ENCODE results near the gene MCM9.
A peak's percentile ranks its signal among the peaks of the same experiment; 100 is the strongest.
"Not testable (repeated sequence)": the region's sequence is repeated elsewhere in the genome, so short reads cannot be mapped to it uniquely, and the experiment has no call there.

The MCM9 gene

DNA sequence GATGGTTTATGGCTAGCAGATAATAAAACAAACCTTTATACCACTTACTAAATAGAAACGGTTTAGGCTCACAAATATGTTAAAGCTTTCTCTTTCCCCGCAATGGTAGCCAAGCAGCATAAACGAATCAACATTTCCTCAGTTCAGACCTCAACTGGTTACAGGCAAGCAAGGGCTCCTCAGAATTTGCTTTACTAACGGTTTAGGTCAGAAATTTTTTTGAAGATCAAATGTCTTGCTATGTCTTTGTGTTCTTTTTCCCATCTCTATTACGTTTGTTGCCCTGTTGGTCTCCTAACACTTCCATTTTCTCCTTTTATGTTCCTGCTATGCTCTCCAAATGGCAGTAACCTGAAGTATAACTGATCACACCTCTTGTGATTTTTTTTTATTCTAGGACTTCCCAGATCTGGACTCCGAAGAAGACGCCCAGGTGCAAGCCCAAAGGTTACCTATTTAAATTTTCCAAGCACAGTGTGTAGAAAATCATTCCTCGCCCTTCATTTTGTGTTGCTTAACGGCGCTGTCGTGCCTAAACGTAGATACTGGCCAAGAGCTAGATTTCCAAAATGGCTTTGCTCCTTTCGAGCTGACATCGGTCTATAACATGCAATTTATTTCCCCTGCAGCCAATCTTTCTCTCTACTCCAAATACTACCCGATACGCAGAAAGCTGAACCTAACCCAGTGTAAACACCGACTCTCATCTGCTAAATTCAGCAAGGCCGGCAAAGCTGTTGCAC, 41.7 kb downstream of the MCM9 start:
- DNase-seq (ENCODE audit: low read depth), result peak; percentile 70

DNA sequence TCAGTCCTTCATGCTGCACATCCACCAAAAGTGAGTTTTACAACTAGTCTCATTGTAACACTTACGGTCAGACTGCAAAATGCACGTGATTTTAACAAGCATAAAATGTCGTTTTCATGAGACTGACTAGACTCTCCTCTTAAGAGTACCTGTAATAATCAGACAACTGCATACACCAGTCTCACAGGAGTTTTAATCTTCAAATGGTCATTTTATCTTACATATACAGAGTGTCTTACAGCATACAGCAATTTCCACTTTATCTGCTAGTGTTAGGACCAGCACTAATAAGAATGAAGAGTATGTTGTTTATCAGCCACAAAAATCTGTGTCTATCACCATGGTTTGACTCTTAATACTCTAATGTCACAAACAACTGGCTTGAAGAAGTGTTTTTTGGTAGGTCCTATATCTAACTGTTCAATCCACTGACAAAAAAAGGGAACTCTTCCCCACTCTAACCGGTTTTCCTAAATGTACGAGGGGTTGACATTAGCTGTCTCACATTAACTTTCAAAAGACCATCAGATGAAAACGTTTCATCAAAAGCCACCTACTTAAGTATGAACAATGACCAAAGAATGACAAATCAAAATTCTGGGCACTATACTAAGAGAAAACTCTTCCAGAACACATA, 42.5 kb downstream of the MCM9 start:
- DNase-seq (ENCODE audit: low read depth), result peak; percentile 27

DNA sequence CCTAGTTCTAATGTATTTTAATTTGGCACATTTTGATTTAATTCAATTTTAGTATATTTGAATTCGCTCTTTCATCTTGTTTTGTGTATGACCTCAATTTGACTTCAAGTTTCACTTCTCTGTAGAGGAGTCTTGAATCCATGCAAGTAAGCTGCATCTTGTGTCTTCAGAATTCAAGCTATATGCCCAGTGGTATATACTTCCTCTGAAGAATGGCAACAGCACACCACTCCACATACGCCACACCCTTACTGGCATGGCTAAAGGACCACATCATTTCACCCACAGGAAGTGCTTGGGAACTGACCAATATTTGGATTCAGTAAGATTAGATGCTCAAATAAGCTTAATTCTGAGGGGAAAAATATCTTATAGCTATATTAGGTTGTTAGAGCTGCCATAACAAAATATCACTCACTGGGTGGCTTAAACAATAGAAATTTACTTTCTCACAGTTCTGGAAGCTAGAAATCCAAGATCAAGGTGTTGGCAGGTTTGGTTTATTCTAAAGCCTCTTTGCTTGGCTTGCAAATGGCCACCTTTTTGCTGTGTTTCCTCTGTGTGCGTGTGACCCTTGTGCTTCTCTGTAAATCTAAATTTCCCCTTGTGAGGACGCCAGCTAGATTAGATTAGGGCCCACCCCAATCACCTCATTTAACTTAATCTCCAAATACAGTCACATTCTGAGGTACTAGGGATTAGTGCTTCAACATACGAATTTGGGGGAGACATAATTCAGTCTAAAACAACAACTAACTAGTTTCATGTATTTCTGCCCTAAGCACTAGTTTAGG, 43.8 kb downstream of the MCM9 start:
- no peak for DNase-seq (ENCODE audit: low read depth)

DNA sequence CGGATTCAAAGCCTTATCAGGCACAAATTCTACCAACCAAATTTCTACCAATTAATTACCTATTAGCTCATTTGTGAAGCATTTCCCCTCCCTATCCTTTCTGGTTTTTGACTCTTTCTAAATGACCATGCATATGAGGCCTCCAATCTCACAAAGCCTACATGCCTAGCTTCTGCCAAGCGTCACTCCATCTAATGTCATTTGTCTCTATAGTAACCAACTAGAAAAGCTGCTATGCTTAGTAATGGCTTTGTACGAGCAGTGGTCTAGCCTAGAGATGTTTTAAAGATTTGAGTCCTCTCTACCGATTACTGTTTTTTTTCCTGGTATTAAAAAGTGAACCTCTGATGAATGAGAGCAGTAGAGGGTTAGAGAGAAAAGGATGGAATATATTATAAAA, 45.8 kb downstream of the MCM9 start:
- no peak for DNase-seq (ENCODE audit: low read depth)

DNA sequence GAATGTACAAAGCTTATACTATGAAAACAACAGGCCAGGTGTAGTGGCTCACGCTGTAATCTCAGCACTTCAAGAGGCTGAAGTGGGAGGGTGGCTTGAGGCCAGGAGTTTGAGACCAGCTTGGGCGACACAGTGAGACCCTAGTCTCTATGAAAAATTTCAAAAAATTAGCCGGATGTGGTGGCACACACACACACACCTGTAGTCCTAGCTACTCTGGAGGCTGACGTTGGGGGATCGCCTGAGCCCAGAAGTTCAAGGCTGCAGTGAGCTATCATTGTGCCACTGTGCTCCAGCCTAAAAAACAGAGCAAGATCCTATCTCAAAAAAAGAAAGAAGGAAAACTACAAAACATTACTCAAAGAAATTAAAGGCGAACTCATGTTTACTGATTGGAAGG, 48.3 kb downstream of the MCM9 start:
- no peak for DNase-seq (ENCODE audit: low read depth)

DNA sequence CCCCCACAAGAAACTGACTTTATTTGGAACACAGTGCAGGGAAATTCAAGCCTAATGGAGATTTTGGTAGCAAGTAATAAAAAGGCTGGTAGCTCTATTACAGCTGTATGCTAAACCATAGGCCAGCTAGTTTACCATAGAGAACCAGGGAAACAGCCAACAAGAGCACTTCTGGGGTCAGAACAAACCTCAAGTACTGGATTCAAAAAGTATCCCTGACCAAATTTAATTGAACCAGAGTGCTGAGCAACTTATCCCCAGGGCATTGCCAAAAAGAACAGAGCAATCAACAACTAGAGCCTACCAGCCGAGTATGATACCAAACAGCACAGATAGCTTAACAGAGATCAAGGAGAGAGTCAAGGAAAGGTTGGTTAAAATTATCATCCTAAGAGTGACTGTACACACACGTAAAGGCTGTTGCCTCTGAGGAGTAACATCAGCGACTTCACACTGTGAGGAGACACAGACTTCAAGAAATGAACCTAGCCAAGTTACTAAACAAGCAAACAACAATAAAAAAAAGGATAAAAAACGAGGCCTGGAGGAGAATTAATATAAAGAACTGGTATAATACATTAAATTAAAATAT, 52.5 kb downstream of the MCM9 start:
- no peak for DNase-seq (ENCODE audit: low read depth)

DNA sequence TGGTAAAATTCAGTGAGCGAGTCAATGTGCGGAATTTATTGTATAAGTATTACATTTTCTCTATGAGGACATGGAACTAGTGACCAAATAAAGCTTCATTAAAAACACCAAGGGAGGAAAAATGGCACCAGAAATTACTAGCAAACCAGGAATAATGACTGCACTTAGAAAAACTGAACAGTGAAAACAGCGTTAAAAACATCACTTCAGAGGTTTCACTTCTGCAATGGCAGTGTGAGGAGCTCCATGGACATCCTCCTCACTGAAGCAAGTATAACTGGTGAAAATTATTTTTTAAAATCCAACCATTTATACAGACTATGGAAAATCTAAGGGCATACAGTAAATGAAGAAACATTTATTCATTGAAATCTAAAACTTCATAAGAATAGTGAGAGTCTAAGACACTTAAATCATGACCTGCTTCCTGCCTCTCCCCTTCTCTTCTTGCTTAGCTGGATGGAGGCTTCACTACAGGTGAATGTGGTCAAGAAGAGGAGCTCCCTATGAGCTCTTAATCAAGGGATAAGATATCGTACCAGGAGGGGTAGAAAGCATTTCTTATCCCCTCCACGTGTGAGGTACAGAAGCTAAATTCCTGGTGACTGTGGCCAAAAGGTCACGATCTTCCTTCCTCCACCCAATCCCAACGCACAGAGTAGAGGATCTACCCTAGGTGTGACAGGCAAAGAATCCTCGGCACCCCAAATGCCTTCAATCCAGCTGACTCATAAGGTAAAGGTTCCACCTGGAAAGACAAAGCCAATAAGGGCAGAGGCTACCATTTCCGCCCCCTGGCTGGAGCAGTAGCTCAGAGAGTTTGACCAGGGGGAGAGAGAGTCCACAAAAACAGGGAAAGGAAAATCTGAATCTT, 53.3 kb downstream of the MCM9 start:
- no peak for DNase-seq (ENCODE audit: low read depth)

DNA sequence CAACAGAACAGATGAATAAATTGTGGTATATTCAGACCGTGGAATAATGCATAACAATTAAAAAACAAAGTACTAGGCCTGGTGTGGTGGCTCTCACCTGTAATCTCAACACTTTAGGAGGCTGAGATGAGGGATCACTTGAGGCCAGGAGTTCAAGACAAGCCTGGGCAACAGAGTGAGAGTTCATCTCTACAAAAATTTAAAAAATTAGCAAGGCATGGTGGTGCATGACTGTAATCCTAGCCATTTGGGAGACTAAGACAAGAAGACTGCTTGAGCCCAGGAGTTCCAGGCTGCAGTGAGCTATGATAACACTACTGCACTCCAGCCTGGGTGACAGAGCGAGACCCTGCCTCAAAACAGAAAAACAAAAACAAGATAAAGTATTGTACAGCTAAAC, 57.2 kb downstream of the MCM9 start:
- no peak for DNase-seq (ENCODE audit: low read depth)

DNA sequence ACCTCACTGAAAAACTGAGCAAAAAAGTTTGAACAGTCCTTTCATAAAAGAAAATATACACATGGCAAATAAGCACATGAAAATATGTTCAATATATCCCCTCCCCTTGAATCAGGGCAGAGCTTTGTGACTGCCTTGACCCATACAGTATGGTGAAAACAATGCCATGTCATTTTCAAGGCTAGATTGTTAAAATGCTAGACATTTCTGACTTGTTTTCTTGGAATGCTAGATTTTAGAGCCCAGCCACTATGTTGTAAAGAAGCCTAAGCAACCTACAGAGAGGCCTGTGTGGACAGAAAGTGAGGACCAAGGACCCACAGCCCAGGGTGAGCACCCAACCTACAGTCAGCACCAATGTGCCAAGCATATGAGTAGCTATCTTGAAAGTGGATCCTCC, 58.1 kb downstream of the MCM9 start:
- peak; percentile 93 for DNase-seq (ENCODE audit: low read depth)

DNA sequence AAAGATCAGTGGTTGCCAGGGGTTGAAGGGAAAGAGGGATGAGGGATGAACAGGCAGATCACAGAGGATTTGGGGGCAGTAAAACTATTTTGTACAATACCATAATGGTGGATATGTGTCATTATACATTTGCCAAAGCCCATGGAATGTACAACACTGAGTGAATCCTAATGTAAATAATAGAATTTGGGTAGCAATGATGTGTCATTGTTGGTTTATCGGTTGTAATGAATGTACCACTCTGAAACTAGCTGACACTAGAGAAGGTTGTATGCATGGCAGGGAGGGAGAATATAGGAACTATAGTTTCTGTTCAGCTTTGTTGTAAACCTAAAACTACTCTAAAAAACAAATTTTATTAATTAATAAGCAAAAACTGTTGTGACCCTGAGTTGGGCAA, 58.8 kb downstream of the MCM9 start:
- peak; percentile 52 for DNase-seq (ENCODE audit: low read depth)

DNA sequence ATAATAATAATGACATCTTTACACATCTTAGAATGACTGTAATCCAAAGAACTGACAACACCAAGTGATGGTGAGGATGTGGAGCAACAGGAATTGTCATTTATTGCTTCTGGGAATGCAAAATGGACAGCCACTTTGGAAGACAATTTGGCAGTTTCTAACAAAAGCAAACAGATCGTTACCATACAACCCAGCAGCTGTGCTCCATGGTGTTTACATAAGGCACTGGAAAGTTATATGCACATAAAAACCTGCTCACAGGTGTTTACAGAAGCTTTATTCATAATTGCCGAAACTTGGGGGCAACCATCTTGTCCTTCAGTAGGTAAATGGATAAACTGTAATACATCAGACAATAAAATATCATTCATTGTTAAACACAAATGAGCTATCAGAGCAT, 59.3 kb downstream of the MCM9 start:
- DNase-seq (ENCODE audit: low read depth), result no peak

DNA sequence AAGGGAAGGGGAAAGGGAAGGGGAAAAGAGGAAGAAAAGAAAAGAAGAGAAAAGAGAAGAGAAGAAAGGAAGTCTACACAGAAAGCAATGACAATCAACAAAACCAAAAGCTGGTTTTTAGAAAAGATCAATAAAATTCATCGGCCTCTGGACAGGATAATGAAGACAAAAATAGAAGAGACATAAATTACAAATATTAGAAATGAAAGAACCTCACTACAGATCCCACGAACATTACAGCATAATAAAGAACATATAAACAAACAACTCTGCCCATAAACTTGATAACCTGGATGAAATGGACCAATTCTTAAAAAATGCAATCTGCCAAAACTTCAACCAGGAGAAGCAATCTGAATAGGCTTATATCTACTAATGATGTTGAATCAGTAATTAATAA, 61.7 kb downstream of the MCM9 start:
- DNase-seq (ENCODE audit: low read depth), result no peak

DNA sequence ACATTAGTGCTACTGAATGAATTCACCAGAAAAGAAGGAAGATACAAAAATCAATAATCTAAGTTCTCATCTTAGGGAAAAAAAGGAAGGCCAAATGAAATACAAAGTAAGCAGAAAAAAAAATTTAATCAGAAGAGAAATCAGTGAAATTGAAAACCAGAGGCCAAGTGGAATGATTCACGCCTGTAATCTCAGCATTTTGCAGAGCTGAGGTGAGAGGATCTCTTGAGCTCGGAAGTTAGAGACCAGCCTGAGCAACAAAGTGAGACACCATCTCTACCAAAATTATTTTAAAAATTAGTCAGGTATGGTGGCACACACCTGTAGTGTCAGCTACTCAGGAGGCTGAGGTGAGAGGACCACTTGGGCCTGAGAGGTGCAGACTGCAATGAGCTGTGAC, 62.2 kb downstream of the MCM9 start:
- DNase-seq (ENCODE audit: low read depth), result peak; percentile 65

DNA sequence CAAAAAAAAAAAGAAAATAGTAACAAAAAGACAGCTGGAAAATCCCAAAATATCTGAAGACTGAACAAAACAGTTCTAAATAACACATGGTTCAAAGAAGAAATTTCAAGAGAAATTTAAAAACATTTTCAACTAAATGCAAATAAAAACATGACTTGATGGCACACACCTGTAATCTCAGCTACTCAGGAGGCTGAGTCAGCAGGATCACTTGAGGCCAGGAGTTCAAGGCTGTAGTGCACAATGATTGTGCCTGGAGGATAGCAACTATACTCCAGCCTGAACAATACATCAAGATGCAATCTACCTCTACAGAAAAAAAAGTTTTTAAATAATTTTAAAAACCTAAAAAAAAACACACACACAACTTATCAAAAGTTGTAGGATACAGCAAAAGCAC, 62.6 kb downstream of the MCM9 start:
- no peak for DNase-seq (ENCODE audit: low read depth)

DNA sequence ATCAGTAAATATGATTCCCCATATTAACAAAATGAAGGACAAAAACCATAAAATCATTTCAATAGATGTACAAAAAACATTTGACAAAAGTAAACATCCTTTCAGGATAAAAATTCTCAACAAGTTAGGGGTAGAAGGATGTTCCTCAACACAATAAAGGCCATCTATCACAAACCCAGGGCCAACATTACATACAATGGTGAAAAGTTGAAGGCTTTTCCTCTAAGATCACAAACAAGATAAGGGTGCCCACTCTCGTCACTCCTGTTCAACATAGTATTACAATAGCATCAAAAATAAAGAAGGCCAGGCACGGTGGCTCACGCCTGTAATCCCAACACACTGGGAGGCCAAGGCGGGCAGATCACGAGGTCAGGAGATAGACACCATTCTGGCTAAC, 63.6 kb downstream of the MCM9 start:
- DNase-seq (ENCODE audit: low read depth), result no peak

DNA sequence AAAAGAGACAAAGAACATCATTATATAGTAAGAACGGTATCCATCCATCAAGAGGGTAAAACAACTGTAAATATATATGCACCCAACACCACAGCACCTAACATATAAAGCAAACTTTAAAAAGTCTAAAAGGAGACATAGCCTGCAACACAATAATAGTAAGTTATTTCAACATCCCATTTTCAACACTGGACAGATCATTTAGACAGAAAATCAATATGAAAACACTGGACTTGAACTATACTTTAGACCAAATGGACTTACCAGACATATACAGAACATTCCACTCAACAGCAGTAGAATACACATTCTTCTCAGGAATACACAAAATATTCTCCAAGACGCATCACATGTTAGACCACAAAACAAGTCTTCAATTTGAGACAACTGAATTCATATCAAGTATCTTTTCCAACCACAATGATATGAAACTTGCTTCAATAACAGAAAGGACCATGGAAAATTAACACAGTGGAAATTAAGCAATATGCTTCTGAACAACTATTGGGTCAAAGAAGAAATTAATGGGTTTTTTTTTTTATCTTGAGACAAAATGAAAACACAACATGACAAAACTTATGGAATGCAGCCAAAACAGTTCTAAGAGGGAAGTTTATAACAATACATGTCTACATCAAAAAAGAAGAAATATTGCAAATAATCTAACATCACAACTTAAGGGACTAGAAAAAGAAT, 64.9 kb downstream of the MCM9 start:
- peak; percentile 76 for DNase-seq (ENCODE audit: low read depth)

DNA sequence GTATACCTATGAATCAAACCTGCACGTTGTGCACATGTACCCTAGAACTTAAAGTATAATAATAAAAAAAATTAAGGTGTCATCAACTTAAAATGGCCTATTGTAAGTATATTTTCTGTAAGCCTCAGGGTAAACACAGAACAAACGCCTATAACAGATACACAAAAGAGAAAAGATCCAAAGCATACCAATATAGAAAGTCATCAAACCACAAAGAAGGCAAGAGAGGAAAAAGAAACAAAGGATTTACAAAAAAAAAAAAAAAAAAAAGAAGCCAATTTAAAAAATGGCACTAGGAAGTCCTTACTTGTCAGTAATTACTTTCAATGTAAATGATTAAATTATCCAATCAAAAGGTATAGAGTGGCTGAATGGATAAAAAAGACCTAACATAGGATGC, 65.6 kb downstream of the MCM9 start:
- peak; percentile 54 for DNase-seq (ENCODE audit: low read depth)

DNA sequence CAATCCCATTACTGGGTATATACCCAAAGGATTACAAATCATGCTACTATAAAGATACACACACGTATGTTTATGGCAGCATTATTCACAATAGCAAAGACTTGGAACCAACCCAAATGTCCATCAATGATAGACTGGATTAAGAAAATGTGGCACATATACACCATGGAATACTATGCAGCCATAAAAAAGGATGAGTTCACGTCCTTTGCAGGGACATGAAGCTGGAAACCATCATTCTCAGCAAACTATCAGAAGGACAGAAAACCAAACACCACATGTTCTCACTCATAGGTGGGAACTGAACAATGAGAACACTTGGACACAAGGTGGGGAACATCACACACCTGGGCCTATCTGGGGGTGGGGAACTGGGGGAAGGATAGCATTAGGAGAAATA, 66.1 kb downstream of the MCM9 start:
- not testable (repeated sequence) for DNase-seq (ENCODE audit: low read depth)

DNA sequence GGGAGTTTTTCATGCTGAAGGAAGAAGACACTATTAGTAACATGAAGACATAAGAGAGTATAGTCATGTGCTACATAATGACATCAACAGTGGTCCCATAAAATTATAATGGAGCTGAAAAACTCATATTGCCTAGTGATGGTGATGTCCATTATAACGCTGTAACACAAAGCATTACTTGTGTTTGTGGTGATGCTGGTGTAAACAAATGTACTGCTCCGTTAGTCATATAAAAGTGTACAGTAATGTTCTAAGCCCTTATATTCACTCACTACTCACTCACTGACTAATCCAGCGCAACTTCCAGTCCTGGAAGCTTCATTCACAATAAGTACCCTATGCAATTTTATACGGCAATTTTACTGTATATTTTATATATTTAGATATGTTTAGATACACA, 67.8 kb downstream of the MCM9 start:
- DNase-seq (ENCODE audit: low read depth), result peak; percentile 40

DNA sequence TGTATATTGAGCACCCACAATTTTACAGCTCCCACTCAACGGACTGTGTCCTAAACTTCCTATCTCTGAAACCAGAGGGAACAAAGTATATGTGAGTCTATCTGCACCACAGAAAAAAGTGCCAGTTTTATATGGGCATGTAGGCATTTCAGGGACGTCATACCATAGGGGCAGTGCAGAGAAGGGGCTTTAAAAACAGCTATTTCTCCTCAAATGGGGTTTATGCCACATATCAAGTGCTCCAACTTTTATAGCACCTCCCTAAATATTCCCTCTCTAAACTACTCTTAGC, 69.9 kb downstream of the MCM9 start:
- no peak for DNase-seq (ENCODE audit: low read depth)

DNA sequence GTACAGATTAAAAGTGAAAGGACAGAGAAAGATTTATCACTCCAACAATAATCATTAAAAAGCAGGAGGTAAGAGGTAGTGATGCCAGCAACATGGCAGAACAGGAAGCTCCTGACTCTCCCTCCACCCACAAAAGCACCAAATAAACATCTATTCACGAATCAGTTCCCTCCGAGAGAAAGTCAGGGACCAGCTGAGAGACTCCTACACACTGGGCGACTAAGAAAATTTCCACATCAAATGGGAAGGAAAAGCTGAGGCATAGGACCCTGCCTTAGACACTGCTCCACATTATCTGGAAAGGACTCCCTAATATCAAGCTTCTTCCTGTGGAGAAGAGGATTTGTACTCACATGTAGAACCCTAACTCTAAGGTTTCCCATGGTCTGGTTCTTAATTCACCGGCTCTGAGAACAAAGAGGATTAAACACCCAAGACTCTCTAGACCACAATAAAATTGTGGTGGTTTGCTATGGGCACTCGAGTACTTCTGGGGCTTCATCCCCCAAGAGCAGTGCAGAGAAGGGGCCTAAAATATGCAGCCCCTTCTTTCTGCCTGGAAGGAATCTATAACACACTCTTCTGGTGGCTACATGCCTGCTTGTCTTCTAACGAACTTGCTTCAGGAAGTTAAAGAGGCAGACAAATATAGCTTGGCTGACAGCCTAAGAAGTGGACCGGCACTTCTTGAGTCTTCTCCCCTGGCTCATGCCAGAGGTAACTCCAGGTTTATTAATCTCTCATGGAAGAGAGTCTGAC, 70.4 kb downstream of the MCM9 start:
- DNase-seq (ENCODE audit: low read depth), result no peak
